ENCODE results near the gene ISYNA1.

DNA sequence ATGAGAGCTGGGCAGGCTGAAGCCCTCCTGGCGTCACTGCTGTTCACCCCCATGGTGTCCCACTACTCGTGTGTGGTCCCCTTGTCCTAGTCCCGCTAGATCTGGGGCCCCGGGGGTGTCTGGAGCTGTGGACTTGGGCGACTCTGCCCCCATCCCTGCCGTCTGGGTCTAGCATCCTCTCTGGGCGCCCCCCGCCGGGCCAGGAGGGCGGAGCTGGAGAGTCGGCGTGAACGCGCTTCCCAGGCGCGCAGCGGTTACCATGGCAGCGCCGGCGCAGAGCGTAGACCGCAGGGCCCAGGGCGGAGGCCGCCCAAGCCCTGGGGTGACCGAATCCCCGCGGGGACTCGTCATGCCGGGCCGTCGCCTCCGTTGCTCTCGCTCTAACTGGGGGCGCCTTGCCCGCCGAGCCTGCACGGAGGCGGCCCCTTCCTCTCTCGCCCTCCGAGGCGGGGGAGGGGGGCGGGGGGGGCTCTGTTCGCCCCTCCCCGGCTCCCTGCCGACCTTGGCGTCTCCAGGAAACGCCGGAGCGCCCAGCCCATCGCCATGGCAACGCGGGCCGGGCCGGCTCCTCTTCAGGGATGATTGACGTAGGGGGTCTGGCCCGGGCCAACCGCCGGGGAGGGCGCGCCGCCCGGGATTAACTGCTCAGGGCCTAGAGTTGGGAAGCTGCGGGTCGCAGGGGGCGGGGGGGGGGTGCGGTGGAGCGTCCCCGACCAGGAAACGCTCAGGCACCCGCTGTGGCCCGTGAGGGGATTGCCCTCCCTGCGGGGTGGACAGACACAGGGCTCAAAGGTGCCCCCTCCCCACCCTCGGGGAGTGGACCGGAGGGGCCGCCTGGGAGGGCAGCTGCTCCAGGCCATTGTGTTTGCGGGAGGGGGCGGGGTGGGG is 8.9 kb downstream of the ISYNA1 start:
- TF ChIP-seq GATA2 (IDR thresholded peaks at IDR 0.05; ENCODE audit: low read depth, low read length) (no peak), GATA3 (IDR thresholded peaks at IDR 0.05; ENCODE audit: low read depth, low read length) (no peak)
